HepG2 (cell line): ENCODE results near the gene HSD11B1L. TPM values are rescaled to one million over a fixed set of nuclear protein-coding genes. Genes with fewer than 3 reads are reported as not detected.

Experiments
- CEBPG ChIP-seq: IDR thresholded peaks from 2 replicates; pipeline ENCODE4 v1.6.1; 2016
- ETV6 ChIP-seq: sonication (generic); formaldehyde crosslinking; conservative IDR thresholded peaks from 2 replicates; pipeline ENCODE4 v1.4.0; 2020; ENCODE audit warnings: missing genetic modification reagents
- IRX3 ChIP-seq: sonication (generic); formaldehyde crosslinking; IDR thresholded peaks from 2 replicates; pipeline ENCODE4 v1.8.1; 2023; ENCODE audit warnings: mild to moderate bottlenecking, low read depth, missing genetic modification reagents, borderline replicate concordance
- PAWR ChIP-seq: sonication (generic); formaldehyde crosslinking; IDR thresholded peaks from 2 replicates; pipeline ENCODE4 v1.4.0; 2020; ENCODE audit warnings: missing genetic modification reagents, mild to moderate bottlenecking, borderline replicate concordance
- PCBP2 ChIP-seq: fragments of 200-400 bp; formaldehyde crosslinking; optimal IDR thresholded peaks from 2 replicates; pipeline ENCODE3; 2018; ENCODE audit warnings: low read length, low read depth; ENCODE audit not compliant: poor library complexity, severe bottlenecking
- SNAI1 ChIP-seq: sonication (generic); formaldehyde crosslinking; IDR thresholded peaks from 2 replicates; pipeline ENCODE4 v1.5.0; 2020; ENCODE audit warnings: mild to moderate bottlenecking, missing genetic modification reagents, borderline replicate concordance
- SP5 ChIP-seq: IDR thresholded peaks from 2 replicates; pipeline ENCODE4 v1.6.1; 2016; ENCODE audit warnings: low read depth, borderline replicate concordance
- TBX2 ChIP-seq: sonication (generic); formaldehyde crosslinking; IDR thresholded peaks from 2 replicates; pipeline ENCODE4 v1.5.0; 2020; ENCODE audit warnings: missing genetic modification reagents, mild to moderate bottlenecking, borderline replicate concordance
- ZBTB38 ChIP-seq: sonication (generic); formaldehyde crosslinking; IDR thresholded peaks from 2 replicates; pipeline ENCODE4 v1.5.1; 2020; ENCODE audit warnings: mild to moderate bottlenecking, missing genetic modification reagents
- ZNF224 ChIP-seq: sonication (generic); formaldehyde crosslinking; IDR thresholded peaks from 2 replicates; pipeline ENCODE4 v1.5.0; 2020; ENCODE audit warnings: mild to moderate bottlenecking, missing genetic modification reagents
- ZNF282 ChIP-seq: fragments of 450-650 bp; IDR thresholded peaks from 2 replicates; pipeline ENCODE4 v1.6.1; 2018; ENCODE audit not compliant: partially characterized antibody
- ZNF292 ChIP-seq: sonication (generic); formaldehyde crosslinking; IDR thresholded peaks from 2 replicates; pipeline ENCODE4 v1.8.1; 2022; ENCODE audit warnings: mild to moderate bottlenecking, low read depth, missing genetic modification reagents, borderline replicate concordance
- ZNF670 ChIP-seq: sonication (generic); formaldehyde crosslinking; IDR thresholded peaks from 2 replicates; pipeline ENCODE4 v1.8.0; 2022; ENCODE audit warnings: mild to moderate bottlenecking, missing genetic modification reagents, borderline replicate concordance
- ZNF672 ChIP-seq: sonication (generic); formaldehyde crosslinking; IDR thresholded peaks from 2 replicates; pipeline ENCODE4 v1.8.1; 2022; ENCODE audit warnings: missing genetic modification reagents
- ZNF720 ChIP-seq: sonication (generic); formaldehyde crosslinking; IDR thresholded peaks from 2 replicates; pipeline ENCODE4 v1.4.0; 2020; ENCODE audit warnings: missing genetic modification reagents
- polyA plus RNA-seq, 8 experiments: library from polyadenylated mRNA; depleted of rRNA in 3 of 8; stranded (reverse) in 7 of 8; unstranded in 1 of 8; fragments of >200 nt; fragmentation: Illumina TruSeq in 4 of 8; extraction: Trizol in 4 of 8; gene quantifications; 2 replicates each; pipeline versions ENCODE4 v1.2.1 to v1.2.3, GENCODE V29; 2011 to 2016; ENCODE audit warnings: low read depth in 4 of 8, missing spikeins in 1 of 8, mixed read lengths in 1 of 8; ENCODE audit not compliant: insufficient read depth in 1 of 8
- total RNA-seq, 5 experiments: library from RNA; depleted of rRNA; stranded (reverse); fragments of >200 nt; fragmentation: Illumina TruSeq; extraction: Trizol; gene quantifications; 2 replicates each; pipeline ENCODE4 v1.2.3, GENCODE V29; 2016; ENCODE audit warnings: low read depth in 1 of 5
- TF ChIP-seq, protein P1 (sequence below), 2 experiments: fragments of 450-650 bp in 1 of 2; sonication (generic) in 1 of 2; formaldehyde crosslinking in 1 of 2; IDR thresholded peaks; 2 replicates each; pipeline versions ENCODE4 v1.6.1 to v1.8.0; 2016 to 2022; ENCODE audit warnings: antibody characterized with exemption in 1 of 2, mild to moderate bottlenecking in 1 of 2, missing genetic modification reagents in 1 of 2
- TF ChIP-seq, protein P2 (sequence below): sonication (generic); formaldehyde crosslinking; IDR thresholded peaks from 2 replicates; pipeline ENCODE4 v1.5.1; 2020; ENCODE audit warnings: missing genetic modification reagents, mild to moderate bottlenecking, borderline replicate concordance
- TF ChIP-seq, protein P3 (sequence below): sonication (generic); formaldehyde crosslinking; IDR thresholded peaks from 2 replicates; pipeline ENCODE4 v1.8.0; 2022; ENCODE audit warnings: mild to moderate bottlenecking, missing genetic modification reagents, borderline replicate concordance

The HSD11B1L gene
- total and polyA plus RNA-seq, 2 of the 13 experiments (the other 11 are each of a cell fraction or from before 2014, with no cell fraction given): 2.8 to 3.9 TPM

DNA sequence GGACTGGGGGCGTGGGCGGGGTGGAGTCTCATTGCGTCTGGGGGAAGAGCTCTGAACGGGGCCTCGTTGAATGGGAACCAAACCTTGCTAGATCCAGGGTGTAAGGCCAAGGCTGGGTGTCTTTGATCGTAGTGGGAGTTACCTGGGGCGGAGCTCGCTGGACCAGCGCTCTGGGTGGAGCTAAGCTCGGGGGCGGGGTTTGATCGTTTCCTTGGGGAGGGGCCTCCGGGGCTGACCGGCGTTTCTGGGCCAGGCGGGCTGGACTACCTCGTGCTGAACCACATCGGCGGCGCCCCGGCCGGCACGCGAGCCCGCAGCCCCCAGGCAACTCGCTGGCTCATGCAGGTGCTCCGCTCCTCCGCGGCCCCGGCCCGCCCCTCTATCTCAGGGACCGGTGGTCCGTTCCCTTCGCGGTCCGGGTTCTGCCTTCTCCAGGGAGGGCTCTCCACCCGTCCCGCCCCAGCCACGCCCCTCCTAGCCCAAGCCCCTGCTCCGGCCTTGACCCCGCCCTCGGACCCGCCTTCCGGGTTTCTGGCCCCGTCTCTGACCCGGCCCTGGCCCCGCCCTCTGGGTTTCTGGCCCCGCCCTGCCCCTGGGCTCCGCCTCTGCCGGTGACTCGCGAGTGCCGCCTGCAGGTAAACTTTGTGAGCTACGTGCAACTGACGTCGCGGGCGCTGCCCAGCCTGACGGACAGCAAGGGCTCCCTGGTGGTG, 6.0 kb downstream of the HSD11B1L start (continued):
- TF ChIP-seq, protein P1, sequence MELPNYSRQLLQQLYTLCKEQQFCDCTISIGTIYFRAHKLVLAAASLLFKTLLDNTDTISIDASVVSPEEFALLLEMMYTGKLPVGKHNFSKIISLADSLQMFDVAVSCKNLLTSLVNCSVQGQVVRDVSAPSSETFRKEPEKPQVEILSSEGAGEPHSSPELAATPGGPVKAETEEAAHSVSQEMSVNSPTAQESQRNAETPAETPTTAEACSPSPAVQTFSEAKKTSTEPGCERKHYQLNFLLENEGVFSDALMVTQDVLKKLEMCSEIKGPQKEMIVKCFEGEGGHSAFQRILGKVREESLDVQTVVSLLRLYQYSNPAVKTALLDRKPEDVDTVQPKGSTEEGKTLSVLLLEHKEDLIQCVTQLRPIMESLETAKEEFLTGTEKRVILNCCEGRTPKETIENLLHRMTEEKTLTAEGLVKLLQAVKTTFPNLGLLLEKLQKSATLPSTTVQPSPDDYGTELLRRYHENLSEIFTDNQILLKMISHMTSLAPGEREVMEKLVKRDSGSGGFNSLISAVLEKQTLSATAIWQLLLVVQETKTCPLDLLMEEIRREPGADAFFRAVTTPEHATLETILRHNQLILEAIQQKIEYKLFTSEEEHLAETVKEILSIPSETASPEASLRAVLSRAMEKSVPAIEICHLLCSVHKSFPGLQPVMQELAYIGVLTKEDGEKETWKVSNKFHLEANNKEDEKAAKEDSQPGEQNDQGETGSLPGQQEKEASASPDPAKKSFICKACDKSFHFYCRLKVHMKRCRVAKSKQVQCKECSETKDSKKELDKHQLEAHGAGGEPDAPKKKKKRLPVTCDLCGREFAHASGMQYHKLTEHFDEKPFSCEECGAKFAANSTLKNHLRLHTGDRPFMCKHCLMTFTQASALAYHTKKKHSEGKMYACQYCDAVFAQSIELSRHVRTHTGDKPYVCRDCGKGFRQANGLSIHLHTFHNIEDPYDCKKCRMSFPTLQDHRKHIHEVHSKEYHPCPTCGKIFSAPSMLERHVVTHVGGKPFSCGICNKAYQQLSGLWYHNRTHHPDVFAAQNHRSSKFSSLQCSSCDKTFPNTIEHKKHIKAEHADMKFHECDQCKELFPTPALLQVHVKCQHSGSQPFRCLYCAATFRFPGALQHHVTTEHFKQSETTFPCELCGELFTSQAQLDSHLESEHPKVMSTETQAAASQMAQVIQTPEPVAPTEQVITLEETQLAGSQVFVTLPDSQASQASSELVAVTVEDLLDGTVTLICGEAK (IDR thresholded peaks at IDR 0.05): no peak
- TF ChIP-seq, protein P1 (CRISPR knock-in tag; IDR thresholded peaks at IDR 0.05): peak; percentile 33; the same call in 1 of the 2 replicates
- no peak for TF ChIP-seq ZNF672 (CRISPR knock-in tag)
- no peak for TF ChIP-seq ZNF282
- TF ChIP-seq ZBTB38 (CRISPR knock-in tag): peak; percentile 94; the same call in 1 of the 2 replicates
- peak; percentile 69 for TF ChIP-seq ZNF670
- TF ChIP-seq ZNF292 (CRISPR knock-in tag): no peak
- TF ChIP-seq, protein P2, sequence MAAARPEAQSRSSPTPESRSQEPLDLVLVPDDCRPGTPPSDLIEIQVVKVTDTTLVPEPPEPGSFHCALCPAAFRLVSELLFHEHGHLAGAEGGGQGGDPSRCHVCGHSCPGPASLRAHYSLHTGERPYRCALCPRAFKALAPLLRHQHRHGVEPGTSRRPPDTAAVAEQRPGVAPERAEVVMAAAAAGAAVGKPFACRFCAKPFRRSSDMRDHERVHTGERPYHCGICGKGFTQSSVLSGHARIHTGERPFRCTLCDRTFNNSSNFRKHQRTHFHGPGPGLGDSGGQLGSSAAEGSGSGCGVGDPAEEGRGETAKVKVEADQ (CRISPR knock-in tag): 0 out of 2 replicates have a peak, but pooled peaks have one; percentile 12
- TF ChIP-seq SP5 (CRISPR knock-in tag): no peak; the same call in 1 of the 2 replicates
- TF ChIP-seq SNAI1 (CRISPR knock-in tag): peak; percentile 86; the same call in 1 of the 2 replicates
- 0 out of 2 replicates have a peak, but pooled peaks have one; percentile 16 for TF ChIP-seq CEBPG (CRISPR knock-in tag)
- TF ChIP-seq PCBP2: no peak
- no peak for TF ChIP-seq PAWR (CRISPR knock-in tag)
- TF ChIP-seq ETV6 (CRISPR knock-in tag): no peak
- 0 out of 2 replicates have a peak, but pooled peaks have one; percentile 66 for TF ChIP-seq ZNF224
- TF ChIP-seq TBX2 (CRISPR knock-in tag): peak; percentile 71
- TF ChIP-seq IRX3: no peak
- no peak for TF ChIP-seq ZNF720 (CRISPR knock-in tag)
- TF ChIP-seq, protein P3, sequence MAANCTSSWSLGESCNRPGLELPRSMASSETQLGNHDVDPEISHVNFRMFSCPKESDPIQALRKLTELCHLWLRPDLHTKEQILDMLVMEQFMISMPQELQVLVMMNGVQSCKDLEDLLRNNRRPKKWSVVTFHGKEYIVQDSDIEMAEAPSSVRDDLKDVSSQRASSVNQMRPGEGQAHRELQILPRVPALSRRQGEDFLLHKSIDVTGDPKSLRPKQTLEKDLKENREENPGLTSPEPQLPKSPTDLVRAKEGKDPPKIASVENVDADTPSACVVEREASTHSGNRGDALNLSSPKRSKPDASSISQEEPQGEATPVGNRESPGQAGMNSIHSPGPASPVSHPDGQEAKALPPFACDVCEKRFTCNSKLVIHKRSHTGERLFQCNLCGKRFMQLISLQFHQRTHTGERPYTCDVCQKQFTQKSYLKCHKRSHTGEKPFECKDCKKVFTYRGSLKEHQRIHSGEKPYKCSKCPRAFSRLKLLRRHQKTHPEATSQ (CRISPR knock-in tag): no peak
